NK-92 treated with Interleukin-12 subunit alpha and Interleukin-12 subunit beta, amount 100 ng/mL, for 24 hours (cell line): Measurements from ENCODE around the gene LFNG.

Experiments used
- DNase-seq: peaks from one replicate; lab custom pipeline; 2025; lab: John Stamatoyannopoulos, UW

LFNG gene

GRCh38 chr7:2572101-2572842 lies 52.7 kb downstream of the LFNG start:
- no peak for DNase-seq

GRCh38 chr7:2573761-2574160 lies 54.2 kb downstream of the LFNG start:
- DNase-seq = no peak

DNA sequence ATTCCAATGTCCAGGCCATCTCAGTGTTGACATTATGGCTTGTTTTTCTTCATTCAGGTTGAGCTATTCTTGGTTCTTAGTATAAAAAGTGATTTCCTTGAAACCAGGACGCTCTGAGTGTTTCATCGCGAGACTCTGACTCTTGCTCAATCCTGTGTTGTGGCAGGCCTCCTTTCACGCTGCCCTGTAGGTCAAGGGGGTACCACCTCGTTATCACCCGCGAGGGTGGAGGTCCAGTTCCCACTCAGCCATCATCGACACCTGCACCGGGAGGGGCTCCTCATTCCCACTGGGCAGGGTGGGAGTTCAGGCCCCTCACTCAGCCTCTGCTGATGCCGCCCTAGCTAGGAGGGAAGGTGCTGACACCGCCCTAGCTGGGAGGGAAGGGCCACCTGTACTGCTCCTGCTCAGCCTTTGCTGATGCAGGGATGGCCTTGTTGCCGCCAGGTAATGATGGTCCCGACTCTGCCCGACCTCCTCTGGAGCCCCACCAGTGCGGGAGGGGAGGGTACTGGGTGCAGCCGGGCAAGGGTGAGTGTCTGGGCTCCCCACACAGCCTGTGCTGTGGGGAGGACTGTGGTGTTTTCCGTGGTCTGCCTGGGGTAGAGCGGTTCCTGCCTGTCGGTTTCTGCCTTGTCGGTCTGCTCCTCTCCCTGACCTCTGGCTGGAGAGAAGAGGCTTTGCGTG lies 55.6 kb downstream of the LFNG start:
- DNase-seq = no peak

- DNase-seq = no peak
Measured at GRCh38 chr7:2575733-2576340, 56.3 kb downstream of the LFNG start.

DNA sequence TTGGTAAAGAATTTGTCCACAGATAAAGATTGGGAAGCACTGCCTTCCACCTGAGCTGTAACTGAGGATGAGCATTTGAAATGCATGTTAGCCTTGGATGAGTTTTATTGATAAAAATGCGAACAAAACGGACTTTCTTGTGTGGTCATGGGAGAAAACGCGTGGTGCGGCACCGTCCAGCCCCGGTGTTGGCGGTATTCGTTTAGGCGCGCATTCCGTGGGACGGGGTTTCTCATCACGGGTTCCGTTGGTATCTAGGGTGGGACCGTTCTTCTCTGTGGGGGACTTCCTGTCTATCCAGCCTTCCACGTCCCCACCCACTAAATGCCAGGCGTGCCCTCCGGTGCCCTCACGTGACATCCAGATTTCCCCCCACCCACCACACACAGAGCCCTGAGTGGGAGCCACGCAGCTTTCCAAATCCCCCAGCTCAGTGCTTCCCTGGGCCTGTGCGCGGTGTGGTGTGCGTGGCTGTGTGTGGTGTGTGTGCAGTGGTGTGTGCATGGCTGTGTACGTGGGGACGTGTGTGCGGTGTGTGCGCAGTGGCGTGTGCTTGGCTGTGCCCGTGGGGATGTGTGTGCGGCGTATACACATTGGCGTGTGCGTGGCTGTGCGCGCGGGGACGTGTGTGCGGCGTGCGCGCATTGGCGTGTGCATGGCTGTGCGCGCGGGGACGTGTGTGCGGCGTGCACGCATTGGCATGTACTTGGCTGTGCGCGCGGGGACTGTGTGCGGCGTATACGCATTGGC lies 57.3 kb downstream of the LFNG start:
- DNase-seq = no peak
